Measurements from ENCODE around the gene LEAP2. TPM values are rescaled to one million over a fixed set of nuclear protein-coding genes. Genes with fewer than 3 reads are reported as not detected.

The LEAP2 gene
- total and polyA plus RNA-seq, 2 of the 4 experiments (the other 2 are of a cell fraction) = under 0.01 to 0.36 TPM

DNA sequence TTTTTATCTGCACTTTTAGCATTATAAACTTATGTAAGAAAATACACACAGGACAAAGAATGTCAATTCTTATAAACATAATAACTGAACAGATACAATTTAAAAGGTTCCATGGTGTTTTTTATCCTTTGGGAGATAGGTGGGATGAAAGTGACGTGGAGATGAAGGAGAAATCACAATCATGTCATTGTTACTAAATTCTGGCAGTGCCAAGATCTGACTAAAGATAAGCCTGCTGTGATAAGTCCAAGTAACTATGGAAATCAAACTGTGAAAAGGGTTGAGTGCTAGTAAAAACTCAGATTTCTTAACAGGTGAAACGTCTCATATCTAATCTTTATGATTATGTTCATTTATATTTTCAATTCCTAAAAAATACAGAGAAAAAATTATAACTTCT, 11.1 kb downstream of the LEAP2 start:
- H2AK5ac ChIP-seq (ENCODE audit: low read depth, low read length) = no peak overlapping the region
- H3K4me2 ChIP-seq (ENCODE audit: low read depth, low read length) = no peak overlapping the region
- ChIA-PET CTCF (no interaction called here), POLR2A (ENCODE audit: unreplicated experiment) (interaction anchor here (0.6 kb wide), 1 partner anchor 67 kb away, joined by 3 read pairs; no protein-coding TSS in a partner anchor)
- H2AFZ ChIP-seq (replicated peaks; ENCODE audit: low read length, poor library complexity) = no peak overlapping the region
- H2BK20ac ChIP-seq (ENCODE audit: low read depth, low read length) = no peak overlapping the region
- H2BK5ac ChIP-seq (ENCODE audit: low read depth, low read length, poor library complexity, severe bottlenecking) = no peak overlapping the region
- no peak overlapping the region for H2AK9ac ChIP-seq (replicated peaks; ENCODE audit: low read depth, low read length, poor library complexity)
- H3K79me1 ChIP-seq (ENCODE audit: low read depth in 1 of 2, low read length in 2 of 2) = peaks cover 4 to 18% of the 10 kb centered on the region in 2 experiments
- H3K27ac ChIP-seq (ENCODE audit: insufficient read depth, low read length) = no peak overlapping the region
- H3K9me3 ChIP-seq (ENCODE audit: control insufficient read depth, insufficient read depth, low read length) = no peaks in the 10 kb centered on the region
- H3K4me3 ChIP-seq (ENCODE audit: insufficient read depth, low read depth, low read length) = no peak overlapping the region
- no peak overlapping the region for H3K56ac ChIP-seq (ENCODE audit: extremely low read depth, insufficient read depth, low read length)
- peaks cover 48% of the 10 kb centered on the region for H3K36me3 ChIP-seq (ENCODE audit: control insufficient read depth, insufficient read depth, low read length)
- no peak overlapping the region for H2BK15ac ChIP-seq (ENCODE audit: low read depth, low read length)
- H4K20me1 ChIP-seq (ENCODE audit: insufficient read depth, low read length) = no peaks in the 10 kb centered on the region
- no peak overlapping the region for H4K5ac ChIP-seq (ENCODE audit: low read depth, low read length)
- DNase-seq (no peak), ATAC-seq (ENCODE audit: low read depth) (no peak)
- no peak overlapping the region for H3K14ac ChIP-seq (replicated peaks; ENCODE audit: low read depth, low read length)
- dilution Hi-C loops (cut with HindIII; ENCODE audit: low sequenced_read_pairs, unreplicated experiment) (no loop called here), in situ Hi-C loops (cut with MboI; ENCODE audit: low sequenced_read_pairs) (loop anchor here (5.0 kb wide), 1 partner anchor 497 kb away; no protein-coding TSS in a partner anchor), intact Hi-C loops (cut with micrococcal nuclease) (no loop called here)
- no TSS peak for BruUV-seq (replicated peaks)
- H2BK120ac ChIP-seq (ENCODE audit: low read depth, low read length) = no peak overlapping the region
- no peak overlapping the region for H3K18ac ChIP-seq (ENCODE audit: low read depth, low read length)
- no peak for TF ChIP-seq CHD1 (IDR thresholded peaks at IDR 0.05; ENCODE audit: low read depth, low read length)
- TF ChIP-seq MXI1 (IDR thresholded peaks at IDR 0.05; ENCODE audit: borderline replicate concordance, low read depth, low read length) = no peak
- TF ChIP-seq, protein P1, sequence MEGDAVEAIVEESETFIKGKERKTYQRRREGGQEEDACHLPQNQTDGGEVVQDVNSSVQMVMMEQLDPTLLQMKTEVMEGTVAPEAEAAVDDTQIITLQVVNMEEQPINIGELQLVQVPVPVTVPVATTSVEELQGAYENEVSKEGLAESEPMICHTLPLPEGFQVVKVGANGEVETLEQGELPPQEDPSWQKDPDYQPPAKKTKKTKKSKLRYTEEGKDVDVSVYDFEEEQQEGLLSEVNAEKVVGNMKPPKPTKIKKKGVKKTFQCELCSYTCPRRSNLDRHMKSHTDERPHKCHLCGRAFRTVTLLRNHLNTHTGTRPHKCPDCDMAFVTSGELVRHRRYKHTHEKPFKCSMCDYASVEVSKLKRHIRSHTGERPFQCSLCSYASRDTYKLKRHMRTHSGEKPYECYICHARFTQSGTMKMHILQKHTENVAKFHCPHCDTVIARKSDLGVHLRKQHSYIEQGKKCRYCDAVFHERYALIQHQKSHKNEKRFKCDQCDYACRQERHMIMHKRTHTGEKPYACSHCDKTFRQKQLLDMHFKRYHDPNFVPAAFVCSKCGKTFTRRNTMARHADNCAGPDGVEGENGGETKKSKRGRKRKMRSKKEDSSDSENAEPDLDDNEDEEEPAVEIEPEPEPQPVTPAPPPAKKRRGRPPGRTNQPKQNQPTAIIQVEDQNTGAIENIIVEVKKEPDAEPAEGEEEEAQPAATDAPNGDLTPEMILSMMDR (conservative IDR thresholded peaks at IDR 0.05; ENCODE audit: low read depth, low read length) = no peak
- 80% methylated on average over 1 of the region's 2 CpGs; no CpG with 5 or more reads in 1 of the 2 experiments for WGBS, 2 experiments (ENCODE audit: extremely low coverage in 2 of 2, insufficient read length in 1 of 2)
- H3K4ac ChIP-seq (ENCODE audit: low read depth, low read length) = no peak overlapping the region
- H4K91ac ChIP-seq (ENCODE audit: insufficient read depth, low read depth, low read length) = no peak overlapping the region
- H3K27me3 ChIP-seq (ENCODE audit: control insufficient read depth, insufficient read depth, low read length) = no peaks in the 10 kb centered on the region
- H3K4me1 ChIP-seq (ENCODE audit: control insufficient read depth, insufficient read depth, low read length) = no peaks in the 10 kb centered on the region
- no peak overlapping the region for H3K23ac ChIP-seq (ENCODE audit: low read depth, low read length)
- no peak overlapping the region for H3K9ac ChIP-seq (ENCODE audit: low read depth, low read length)
- no peaks in the 10 kb centered on the region; the same call in 1 of the 2 replicates for H3K9me1 ChIP-seq (ENCODE audit: insufficient read depth, low read length)
- no peak overlapping the region for H4K8ac ChIP-seq (ENCODE audit: low read depth in 2 of 2, low read length in 2 of 2)
